Gastroesophageal sphincter (tissue), 3 donors: ENCODE results near the gene P3R3URF.

Experiments
- EP300 ChIP-seq: sonication (generic); formaldehyde crosslinking; IDR thresholded peaks from one replicate; pipeline ENCODE4 v1.6.1; 2017; ENCODE audit warnings: antibody characterized with exemption, mild to moderate bottlenecking
- POLR2A ChIP-seq, 2 donors: fragments of 450-650 bp; IDR thresholded peaks; one replicate each; pipeline ENCODE4 v1.6.1; 2017; ENCODE audit warnings: antibody characterized with exemption in 2 of 2, mild to moderate bottlenecking in 2 of 2, moderate library complexity in 1 of 2
- TF ChIP-seq, protein P1 (sequence below), 4 experiments: fragments of 200-600 bp in 2 of 4; fragments of 450-650 bp in 2 of 4; sonication (generic) in 1 of 4; IDR thresholded peaks; one replicate each; pipeline ENCODE4 v1.5.1; 2017 to 2019; ENCODE audit warnings: antibody characterized with exemption in 4 of 4, mild to moderate bottlenecking in 2 of 4, moderate library complexity in 2 of 4

GRCh38 chr1:46152016-46152415 is 24.3 kb downstream of the P3R3URF start:
- TF ChIP-seq POLR2A (IDR thresholded peaks at IDR 0.05) (no peak), EP300 (no peak)
- TF ChIP-seq, protein P1, sequence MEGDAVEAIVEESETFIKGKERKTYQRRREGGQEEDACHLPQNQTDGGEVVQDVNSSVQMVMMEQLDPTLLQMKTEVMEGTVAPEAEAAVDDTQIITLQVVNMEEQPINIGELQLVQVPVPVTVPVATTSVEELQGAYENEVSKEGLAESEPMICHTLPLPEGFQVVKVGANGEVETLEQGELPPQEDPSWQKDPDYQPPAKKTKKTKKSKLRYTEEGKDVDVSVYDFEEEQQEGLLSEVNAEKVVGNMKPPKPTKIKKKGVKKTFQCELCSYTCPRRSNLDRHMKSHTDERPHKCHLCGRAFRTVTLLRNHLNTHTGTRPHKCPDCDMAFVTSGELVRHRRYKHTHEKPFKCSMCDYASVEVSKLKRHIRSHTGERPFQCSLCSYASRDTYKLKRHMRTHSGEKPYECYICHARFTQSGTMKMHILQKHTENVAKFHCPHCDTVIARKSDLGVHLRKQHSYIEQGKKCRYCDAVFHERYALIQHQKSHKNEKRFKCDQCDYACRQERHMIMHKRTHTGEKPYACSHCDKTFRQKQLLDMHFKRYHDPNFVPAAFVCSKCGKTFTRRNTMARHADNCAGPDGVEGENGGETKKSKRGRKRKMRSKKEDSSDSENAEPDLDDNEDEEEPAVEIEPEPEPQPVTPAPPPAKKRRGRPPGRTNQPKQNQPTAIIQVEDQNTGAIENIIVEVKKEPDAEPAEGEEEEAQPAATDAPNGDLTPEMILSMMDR (IDR thresholded peaks at IDR 0.05): no peak
